Measurements from ENCODE around the gene OSGIN1.

DNA sequence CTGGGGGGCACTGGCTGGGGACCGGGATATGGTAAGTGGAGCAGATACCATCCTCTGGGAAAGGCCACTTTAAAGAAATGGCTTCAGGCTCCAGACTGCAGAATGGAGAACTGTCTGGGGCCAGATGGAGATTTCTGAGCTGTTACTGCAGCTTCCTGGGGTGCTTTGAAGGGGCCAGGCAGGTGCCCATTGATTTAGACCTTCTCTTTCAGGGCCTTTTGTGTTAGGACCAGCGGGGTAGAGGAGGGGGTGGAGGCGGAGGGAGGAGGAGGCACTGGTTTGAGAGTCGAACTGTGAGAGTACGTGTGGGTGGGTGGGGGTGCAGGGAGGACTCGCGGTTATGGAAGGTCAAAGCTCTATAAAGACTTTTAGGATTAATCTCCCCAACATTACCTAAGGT is 26.4 kb downstream of the OSGIN1 start:
- TF ChIP-seq POLR2A (IDR thresholded peaks at IDR 0.05) (no peak), POLR2AphosphoS5 (IDR thresholded peaks at IDR 0.05) (no peak)
- TF ChIP-seq, protein P1, sequence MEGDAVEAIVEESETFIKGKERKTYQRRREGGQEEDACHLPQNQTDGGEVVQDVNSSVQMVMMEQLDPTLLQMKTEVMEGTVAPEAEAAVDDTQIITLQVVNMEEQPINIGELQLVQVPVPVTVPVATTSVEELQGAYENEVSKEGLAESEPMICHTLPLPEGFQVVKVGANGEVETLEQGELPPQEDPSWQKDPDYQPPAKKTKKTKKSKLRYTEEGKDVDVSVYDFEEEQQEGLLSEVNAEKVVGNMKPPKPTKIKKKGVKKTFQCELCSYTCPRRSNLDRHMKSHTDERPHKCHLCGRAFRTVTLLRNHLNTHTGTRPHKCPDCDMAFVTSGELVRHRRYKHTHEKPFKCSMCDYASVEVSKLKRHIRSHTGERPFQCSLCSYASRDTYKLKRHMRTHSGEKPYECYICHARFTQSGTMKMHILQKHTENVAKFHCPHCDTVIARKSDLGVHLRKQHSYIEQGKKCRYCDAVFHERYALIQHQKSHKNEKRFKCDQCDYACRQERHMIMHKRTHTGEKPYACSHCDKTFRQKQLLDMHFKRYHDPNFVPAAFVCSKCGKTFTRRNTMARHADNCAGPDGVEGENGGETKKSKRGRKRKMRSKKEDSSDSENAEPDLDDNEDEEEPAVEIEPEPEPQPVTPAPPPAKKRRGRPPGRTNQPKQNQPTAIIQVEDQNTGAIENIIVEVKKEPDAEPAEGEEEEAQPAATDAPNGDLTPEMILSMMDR (IDR thresholded peaks at IDR 0.05): no peak

Data from prostate gland (tissue), 2 donors.